Raji (cell line): Measurements from ENCODE around the gene TREM2.

Experiments
- POLR2A ChIP-seq: IDR thresholded peaks from 2 replicates; pipeline ENCODE4 v1.6.1; 2011; ENCODE audit warnings: low read depth, low read length, control low read depth; ENCODE audit not compliant: insufficient read depth

Gene TREM2

DNA sequence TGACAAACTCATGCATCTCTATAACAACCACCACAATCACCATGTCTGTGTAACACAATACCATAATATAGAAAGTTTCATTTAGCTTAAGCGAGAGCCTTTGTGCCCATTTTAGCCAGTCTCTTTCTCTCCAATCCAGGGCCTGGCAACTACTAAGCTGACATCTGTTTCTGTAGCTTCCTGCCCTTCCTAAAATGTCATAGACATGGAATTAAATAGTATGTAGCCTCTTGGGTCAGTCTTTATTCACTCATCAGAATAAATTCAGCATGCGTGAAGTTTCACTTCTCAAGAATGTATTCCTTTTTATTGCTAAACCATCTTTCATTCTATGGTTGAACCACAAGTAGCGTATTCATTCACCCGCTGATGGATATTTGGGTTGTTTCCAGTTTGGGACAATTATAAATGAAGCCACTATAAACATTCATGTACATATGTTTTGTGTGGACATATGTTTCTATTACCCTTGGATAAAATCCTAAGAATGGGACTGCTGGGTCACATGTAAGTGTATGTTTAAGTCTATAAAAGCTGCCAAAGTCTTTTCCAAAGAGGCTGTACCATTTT lies 1.7 kb upstream of the TREM2 start:
- no peak for TF ChIP-seq POLR2A

DNA sequence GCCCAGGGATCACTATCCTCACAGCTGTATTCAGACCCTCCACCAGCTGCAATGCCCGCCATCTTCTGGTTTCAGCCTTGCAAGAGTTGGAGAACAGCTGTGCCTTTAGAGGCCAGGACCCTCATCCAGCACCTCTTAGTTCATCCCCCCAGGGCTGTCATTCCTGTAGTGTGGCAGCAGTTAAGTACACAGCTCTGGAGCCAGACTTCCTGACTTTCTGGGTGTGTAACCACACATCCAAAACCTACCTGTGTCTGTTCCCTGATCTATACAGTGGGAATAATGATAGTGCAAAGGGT lies 452 bp upstream of the TREM2 start:
- no peak for TF ChIP-seq POLR2A

GRCh38 chr6:41161851-41162552 lies 914 bp downstream of the TREM2 start:
- no peak for TF ChIP-seq POLR2A

GRCh38 chr6:41161380-41161779 lies 1.5 kb downstream of the TREM2 start:
- TF ChIP-seq POLR2A, result no peak

- TF ChIP-seq POLR2A, result no peak
Observed at GRCh38 chr6:41160933-41161332, 2.0 kb downstream of the TREM2 start.

DNA sequence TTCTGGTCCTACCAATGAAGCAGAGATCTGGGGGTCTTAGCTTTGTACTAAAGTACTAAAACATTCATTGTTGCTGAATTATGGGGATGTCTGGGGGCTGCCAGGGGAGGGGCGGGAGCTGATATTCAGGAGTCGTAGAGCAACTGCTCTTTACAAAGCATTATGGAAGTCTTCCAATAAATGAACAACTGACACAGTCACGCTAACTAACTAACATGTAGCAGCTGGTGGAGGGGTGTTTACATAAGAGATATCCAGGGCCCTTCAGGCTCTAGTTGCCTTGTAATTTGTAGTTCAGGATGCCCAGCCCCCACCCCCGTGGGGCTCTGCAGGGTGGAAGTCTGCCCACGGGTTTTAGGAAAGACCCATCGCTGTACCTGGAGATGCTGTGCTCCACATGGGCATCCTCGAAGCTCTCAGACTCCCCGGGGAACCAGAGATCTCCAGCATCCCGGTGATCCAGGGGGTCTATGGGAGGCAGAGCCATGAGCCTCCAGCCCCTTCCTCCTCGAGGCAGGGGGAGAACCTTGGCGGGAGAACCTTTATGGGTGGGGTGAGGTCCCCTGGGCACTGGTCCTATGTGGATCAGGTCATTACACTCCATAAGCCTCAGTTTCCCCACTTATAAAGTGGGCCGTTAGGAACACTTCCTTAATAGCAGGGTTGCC lies 3.4 kb downstream of the TREM2 start:
- TF ChIP-seq POLR2A, result no peak

GRCh38 chr6:41157323-41157722 lies 5.6 kb downstream of the TREM2 start:
- TF ChIP-seq POLR2A, result no peak

GRCh38 chr6:41156771-41157170 lies 6.1 kb downstream of the TREM2 start:
- TF ChIP-seq POLR2A, result no peak

GRCh38 chr6:41156001-41156400 lies 6.9 kb downstream of the TREM2 start:
- TF ChIP-seq POLR2A, result no peak

- TF ChIP-seq POLR2A, result no peak
Observed at GRCh38 chr6:41155132-41155805, 7.6 kb downstream of the TREM2 start.

GRCh38 chr6:41153992-41154625 lies 8.8 kb downstream of the TREM2 start, which contains the start of gene TREML1:
TREML1 (minus strand) TSS chr6:41154347; CDS start chr6:41154288, 59 bp downstream.
- no peak for TF ChIP-seq POLR2A

DNA sequence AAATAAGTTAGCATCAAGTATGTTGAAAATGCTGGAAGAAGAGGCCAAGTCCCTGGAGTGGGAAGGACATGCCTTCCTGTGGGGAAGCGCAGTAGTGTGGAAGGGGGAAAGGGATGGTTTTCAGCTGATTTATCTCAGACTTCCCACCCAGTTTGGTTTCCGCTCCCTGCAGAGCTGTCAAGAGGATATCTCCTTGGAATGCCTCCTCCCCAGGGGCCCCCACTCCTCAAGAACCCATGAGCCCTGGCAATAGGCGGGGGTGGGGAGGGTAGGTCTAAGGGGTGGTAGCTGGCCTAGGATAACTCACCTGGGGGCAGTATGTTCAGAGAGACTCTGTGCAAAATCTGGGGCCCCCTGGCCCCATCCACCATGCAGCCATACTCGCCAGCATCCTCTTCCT lies 9.5 kb downstream of the TREM2 start:
- TF ChIP-seq POLR2A, result no peak

DNA sequence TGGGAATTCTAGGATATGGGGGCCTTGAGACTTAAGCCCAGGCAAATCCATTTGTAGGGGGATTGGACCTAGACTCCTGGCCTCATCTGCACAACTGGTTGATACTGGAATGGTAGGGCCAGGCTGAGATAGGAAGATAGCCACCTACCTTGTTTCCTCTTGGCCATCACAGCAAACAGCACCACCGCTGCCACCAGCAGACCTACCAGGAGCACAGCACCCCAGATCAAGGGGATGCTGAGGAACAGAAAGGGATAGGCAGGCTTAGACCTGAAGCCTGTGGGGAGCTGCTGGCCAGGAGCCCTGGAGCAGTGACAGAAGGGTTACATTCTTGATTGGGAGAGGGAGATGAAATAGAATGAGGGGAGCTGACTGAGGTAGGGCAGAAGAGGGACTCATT lies 12.2 kb downstream of the TREM2 start:
- TF ChIP-seq POLR2A, result no peak

DNA sequence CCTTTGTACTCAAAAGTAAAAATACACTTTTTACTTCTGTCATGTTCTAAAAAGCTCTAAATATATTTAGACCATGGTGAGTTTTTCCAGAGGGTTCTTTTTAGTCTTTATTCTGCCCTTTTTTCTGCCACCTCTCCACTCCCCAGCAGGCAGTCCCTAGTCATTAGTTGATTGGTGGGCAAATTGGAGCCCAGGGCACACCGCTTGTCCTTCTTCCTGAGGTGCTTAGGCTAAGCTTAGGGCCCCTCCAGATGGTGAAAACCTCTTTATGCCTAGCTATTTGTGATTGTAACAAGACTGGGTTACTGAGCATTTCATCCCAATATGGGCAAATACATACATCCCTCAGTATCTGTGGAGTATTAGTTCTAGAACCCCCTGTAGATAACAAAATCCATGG lies 15.0 kb downstream of the TREM2 start:
- no peak for TF ChIP-seq POLR2A

GRCh38 chr6:41136911-41137310 lies 26.0 kb downstream of the TREM2 start:
- TF ChIP-seq POLR2A, result no peak

- no peak for TF ChIP-seq POLR2A
Observed at GRCh38 chr6:41135062-41135832, 27.7 kb downstream of the TREM2 start.
